Dermis microvascular lymphatic vessel endothelial cell (primary cell): Measurements from ENCODE around the gene DLGAP4. TPM values are rescaled to one million over a fixed set of nuclear protein-coding genes. Genes with fewer than 3 reads are reported as not detected.
A peak's percentile ranks its signal among the peaks of the same experiment; 100 is the strongest.

Experiments used
- DNase-seq, 2 donors: peaks; one replicate each; pipeline versions ENCODE4 v3.0.0 to v3.0.0-alpha.2; 2010; ENCODE audit warnings: low read depth in 2 of 2
- total RNA-seq: library from RNA; depleted of rRNA; stranded (reverse); fragments of >200 nt; gene quantifications from 2 replicates; pipeline ENCODE4 v1.2.1, GENCODE V29; 2014

The DLGAP4 gene
- total RNA-seq, 1 donor from 2014 or later = 7.8 TPM

DNA sequence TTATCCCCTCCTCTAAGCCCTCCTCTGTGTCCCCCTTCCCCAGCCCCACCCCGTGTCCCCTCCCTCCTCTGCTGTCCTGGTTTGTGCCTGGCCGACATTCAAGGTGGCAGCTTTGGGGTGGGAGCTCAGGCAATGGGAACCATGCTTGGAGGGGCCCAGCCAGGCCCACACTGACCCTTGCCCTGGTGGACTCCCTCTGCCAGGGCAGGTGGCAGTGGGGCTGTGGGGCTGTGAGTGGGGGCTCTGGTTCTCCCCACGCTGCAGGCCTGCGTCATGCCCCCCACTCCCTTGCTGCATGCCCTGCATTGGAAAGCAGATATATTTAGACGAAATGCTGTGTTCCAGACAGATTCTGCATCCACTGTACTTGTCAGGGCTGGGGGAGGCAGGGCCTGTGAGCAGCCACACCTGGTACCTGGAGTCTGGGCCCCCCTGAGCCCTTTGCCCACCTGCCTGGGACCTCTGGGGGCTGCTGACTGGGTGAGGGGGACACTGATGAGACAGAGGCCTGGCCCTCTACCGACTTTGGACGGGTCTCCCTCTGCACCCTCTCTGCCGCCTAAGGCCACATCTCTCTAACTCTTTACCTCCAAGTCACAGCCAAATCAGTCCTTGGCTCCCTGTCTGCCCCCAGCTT lies 14.2 kb downstream of the DLGAP4 start:
- no peak for DNase-seq

GRCh38 chr20:36320898-36321695 lies 15.0 kb downstream of the DLGAP4 start:
- DNase-seq = no peak

- no peak for DNase-seq
Measured at GRCh38 chr20:36322131-36322530, 16.0 kb downstream of the DLGAP4 start.

GRCh38 chr20:36330091-36330490 lies 24.0 kb downstream of the DLGAP4 start:
- DNase-seq = no peak

DNA sequence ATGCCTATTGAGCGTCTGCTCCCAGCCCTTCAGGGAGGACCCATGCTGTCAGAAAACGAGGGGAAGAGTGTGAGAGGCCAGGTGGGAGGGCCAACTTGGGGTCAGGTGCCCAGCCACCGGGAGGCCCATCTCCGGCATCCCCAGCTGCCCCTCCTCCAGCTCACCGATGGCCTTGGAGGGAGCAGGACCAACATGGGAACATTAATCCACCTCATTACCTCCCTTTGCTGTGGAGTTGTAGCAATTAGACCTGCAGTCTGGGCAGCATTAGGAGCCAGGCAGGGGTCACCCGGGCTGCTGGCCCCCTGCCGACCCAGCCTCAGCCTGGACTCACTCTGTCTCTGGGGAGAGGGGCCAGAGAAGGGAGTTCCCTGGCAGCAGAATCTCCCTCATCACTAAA lies 25.1 kb downstream of the DLGAP4 start:
- DNase-seq = no peak

- no peak for DNase-seq
Measured at GRCh38 chr20:36333841-36334240, 27.7 kb downstream of the DLGAP4 start.

GRCh38 chr20:36334281-36335205 lies 28.4 kb downstream of the DLGAP4 start:
- no peak for DNase-seq

DNA sequence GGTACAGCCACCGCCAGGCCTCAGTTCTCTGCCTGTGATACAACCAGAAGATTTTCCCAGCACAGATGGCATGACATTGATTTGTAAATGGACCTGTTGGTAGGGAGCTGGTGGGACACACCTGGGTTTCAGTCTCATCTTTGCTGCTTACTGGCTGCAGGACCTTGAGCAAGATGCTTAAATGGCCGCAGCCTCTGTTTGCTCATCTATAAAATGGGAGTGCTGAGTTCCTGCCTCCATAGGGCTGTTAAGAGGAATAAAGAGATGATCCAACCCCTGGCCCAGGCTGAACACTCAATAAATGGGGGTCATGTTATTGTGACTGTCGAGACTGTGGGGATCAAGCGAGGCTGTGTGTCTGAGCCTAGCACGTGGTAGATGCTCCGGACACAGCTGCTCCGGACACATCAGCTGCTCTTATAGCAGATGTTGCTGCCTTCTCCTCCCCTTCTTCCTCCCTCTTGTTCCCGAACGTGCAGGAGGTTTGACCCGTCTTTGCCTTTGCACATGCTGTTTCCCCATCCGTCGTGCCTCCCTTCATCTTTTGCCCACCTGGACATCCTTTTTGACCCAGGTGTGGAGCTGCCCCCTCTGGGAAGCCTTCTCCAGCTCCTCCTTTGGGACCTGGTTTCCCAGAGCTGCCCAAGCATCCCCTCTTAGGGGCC lies 29.2 kb downstream of the DLGAP4 start:
- DNase-seq = no peak

DNA sequence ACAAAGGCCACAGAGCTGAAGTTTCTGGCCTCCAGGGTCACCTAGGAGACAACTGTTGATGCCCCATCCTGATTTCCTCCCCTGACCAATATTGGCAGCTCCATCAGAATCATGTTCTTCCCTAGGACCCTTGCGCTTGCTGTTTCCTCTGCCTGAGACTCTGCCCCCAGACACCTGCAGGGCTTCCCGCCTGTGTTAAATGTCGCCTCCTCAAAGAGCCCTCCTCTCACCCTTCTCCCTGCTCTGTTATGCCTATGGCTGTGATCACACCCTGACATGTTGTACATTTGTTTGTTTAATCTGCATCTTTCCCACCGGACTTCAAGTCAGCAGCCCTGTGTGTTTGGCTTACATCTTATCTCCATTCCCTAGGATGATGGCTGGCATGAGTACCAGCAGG lies 30.1 kb downstream of the DLGAP4 start:
- no peak for DNase-seq

GRCh38 chr20:36336954-36337704 lies 31.0 kb downstream of the DLGAP4 start:
- no peak for DNase-seq

- no peak for DNase-seq
Measured at GRCh38 chr20:36337886-36338285, 31.7 kb downstream of the DLGAP4 start.

GRCh38 chr20:36339646-36340592 lies 33.8 kb downstream of the DLGAP4 start:
- DNase-seq = no peak

DNA sequence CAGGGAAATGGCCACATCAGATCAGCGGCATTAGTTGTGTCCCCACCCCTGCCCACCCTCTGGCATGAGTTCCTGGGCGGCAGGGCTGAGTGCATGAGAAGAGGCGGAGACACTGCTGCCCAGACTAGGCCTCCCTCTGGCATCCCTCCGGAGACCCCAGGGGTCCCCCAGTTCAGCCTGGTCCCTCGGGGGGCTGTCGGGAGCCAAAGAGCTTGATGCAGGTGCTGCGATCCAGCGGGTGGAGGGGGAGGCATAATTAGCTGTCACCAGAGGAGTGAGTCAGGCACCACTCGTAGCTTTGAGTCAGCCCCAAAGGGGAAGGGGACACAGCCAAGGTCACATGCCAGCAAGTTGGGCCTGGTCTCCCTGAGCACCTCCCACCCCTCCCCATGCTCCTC lies 34.5 kb downstream of the DLGAP4 start:
- DNase-seq = no peak

- no peak for DNase-seq
Measured at GRCh38 chr20:36341331-36342020, 35.3 kb downstream of the DLGAP4 start.

- no peak for DNase-seq
Measured at GRCh38 chr20:36342331-36343120, 36.4 kb downstream of the DLGAP4 start.

- no peak for DNase-seq
Measured at GRCh38 chr20:36343641-36344040, 37.5 kb downstream of the DLGAP4 start.

DNA sequence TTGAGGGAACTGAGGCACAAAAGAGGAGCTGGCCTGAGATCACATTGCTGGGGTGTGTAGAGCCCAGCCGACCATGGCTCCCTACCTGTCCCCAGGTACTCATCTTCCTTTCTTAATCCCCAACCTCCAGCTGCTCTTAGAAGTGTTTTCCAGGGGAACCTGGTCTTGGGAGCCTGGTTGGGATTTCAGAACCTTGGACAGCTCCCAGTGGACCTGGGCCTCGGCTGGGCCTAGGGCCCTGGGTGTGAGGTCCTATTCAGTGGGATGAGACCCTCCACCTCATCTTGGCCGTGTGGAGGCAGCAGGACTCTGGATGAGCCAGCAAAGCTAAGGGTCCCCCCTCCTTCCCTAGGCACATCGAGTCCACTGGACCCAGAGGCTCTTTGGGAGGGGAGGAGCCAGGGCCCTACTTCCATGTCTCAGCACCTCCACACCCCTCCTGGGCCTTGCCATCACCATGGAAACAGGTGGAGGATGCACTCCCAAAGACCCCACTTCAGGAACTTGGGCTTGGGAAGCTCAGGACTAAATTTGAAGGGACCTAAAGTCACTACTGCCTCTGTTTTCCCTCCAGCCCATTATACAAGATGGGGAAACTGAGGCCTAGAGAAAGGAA lies 38.5 kb downstream of the DLGAP4 start:
- peak; percentile 44 to 69 for DNase-seq

DNA sequence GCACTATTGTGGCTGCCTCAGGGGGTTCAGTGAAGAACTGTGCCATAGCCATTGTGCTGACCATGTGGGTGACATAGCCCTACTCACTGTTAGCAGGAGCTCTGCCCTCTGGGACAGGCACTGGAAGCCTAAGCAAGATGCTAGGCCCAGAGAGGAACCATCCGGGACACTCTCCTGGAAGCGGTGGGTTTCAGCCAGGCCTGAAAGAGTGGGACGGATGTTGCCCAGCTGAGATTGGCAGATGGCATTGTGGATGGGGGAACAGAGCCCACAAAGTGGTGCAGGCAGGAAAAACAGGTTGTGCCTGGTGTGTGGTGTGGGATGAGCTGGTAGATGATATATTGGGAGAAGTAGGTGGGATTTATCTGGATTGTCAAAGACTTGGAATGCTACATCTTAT lies 40.1 kb downstream of the DLGAP4 start:
- DNase-seq = no peak
